HFFc6 (cell line): Measurements from ENCODE around the gene SPDEF. TPM values are rescaled to one million over a fixed set of nuclear protein-coding genes. Genes with fewer than 3 reads are reported as not detected.

Experiments used
- DNase-seq: peaks from one replicate; pipeline ENCODE4 v3.0.0-alpha.2; 2018
- H3K27ac Mint-ChIP-seq: 2 replicates; pipeline ENCODE4 v1.8.0; 2020; ENCODE audit warnings: mild to moderate bottlenecking, mixed read lengths
- H3K27me3 Mint-ChIP-seq: 2 replicates; pipeline ENCODE4 v1.8.0; 2021; ENCODE audit warnings: mild to moderate bottlenecking, moderate library complexity, mixed read lengths; ENCODE audit not compliant: insufficient read depth
- H3K36me3 Mint-ChIP-seq: 2 replicates; pipeline ENCODE4 v1.8.0; 2021; ENCODE audit warnings: low read depth, mixed read lengths
- H3K4me1 Mint-ChIP-seq: 2 replicates; pipeline ENCODE4 v1.8.0; 2020; ENCODE audit warnings: low read depth, mixed read lengths
- H3K4me3 Mint-ChIP-seq: 2 replicates; pipeline ENCODE4 v1.8.0; 2020; ENCODE audit warnings: mild to moderate bottlenecking, moderate library complexity, mixed read lengths
- H3K9me3 Mint-ChIP-seq: 2 replicates; pipeline ENCODE4 v1.8.0; 2020; ENCODE audit warnings: mild to moderate bottlenecking, mixed read lengths
- CTCF ChIP-seq: fragments of 200-600 bp; sonication (generic); IDR thresholded peaks from 2 replicates; pipeline ENCODE4 v1.5.0; 2021; ENCODE audit warnings: antibody characterized with exemption, mild to moderate bottlenecking
- total RNA-seq, 6 experiments: library from RNA; stranded (reverse); fragmentation: NEBNext Ultra II Directional; extraction: Animal tissue kit (Norgen Biotek cat#: 25700); gene quantifications; 2 replicates in 1 of 6; 3 replicates in 5 of 6; pipeline ENCODE4 v1.2.3, GENCODE V29; 2021

SPDEF gene
- total RNA-seq, 6 experiments from 2014 or later, result not detected

GRCh38 chr6:34549026-34549803, 6.9 kb downstream of the SPDEF start:
- Mint-ChIP-seq H3K4me3 (no peak overlapping the region), H3K9me3 (no peaks in the 10 kb centered on the region), H3K27me3 (peaks cover 28% of the 10 kb centered on the region), H3K36me3 (no peaks in the 10 kb centered on the region), H3K4me1 (no peaks in the 10 kb centered on the region), H3K27ac (no peak overlapping the region)
- DNase-seq, result no peak
- TF ChIP-seq CTCF, result no peak

GRCh38 chr6:34547701-34548644, 8.2 kb downstream of the SPDEF start:
- peaks cover 9% of the 10 kb centered on the region for H3K4me1 Mint-ChIP-seq
- peaks cover 26% of the 10 kb centered on the region for H3K27me3 Mint-ChIP-seq
- DNase-seq, result no peak
- no peak overlapping the region for H3K27ac Mint-ChIP-seq
- no peak for TF ChIP-seq CTCF
- H3K4me3 Mint-ChIP-seq, result no peak overlapping the region
- H3K9me3 Mint-ChIP-seq, result no peaks in the 10 kb centered on the region
- no peaks in the 10 kb centered on the region for H3K36me3 Mint-ChIP-seq

GRCh38 chr6:34546551-34547321, 9.4 kb downstream of the SPDEF start:
- Mint-ChIP-seq H3K4me3 (no peak overlapping the region), H3K36me3 (no peaks in the 10 kb centered on the region), H3K27me3 (peaks cover 17% of the 10 kb centered on the region), H3K4me1 (peaks cover 10% of the 10 kb centered on the region), H3K9me3 (no peaks in the 10 kb centered on the region), H3K27ac (no peak overlapping the region)
- TF ChIP-seq CTCF, result no peak
- no peak for DNase-seq

GRCh38 chr6:34544776-34545471, 11.2 kb downstream of the SPDEF start:
- no peak overlapping the region for H3K4me3 Mint-ChIP-seq
- TF ChIP-seq CTCF, result no peak
- H3K9me3 Mint-ChIP-seq, result no peaks in the 10 kb centered on the region
- H3K36me3 Mint-ChIP-seq, result no peaks in the 10 kb centered on the region
- no peak overlapping the region for H3K27ac Mint-ChIP-seq
- DNase-seq, result no peak
- peaks cover 10% of the 10 kb centered on the region for H3K4me1 Mint-ChIP-seq
- peaks cover 8% of the 10 kb centered on the region for H3K27me3 Mint-ChIP-seq
